EL (cell line): Measurements from ENCODE around the gene NMNAT2.
"Not testable (repeated sequence)": the region's sequence is repeated elsewhere in the genome, so short reads cannot be mapped to it uniquely, and the experiment has no call there.

Experiments used
- DNase-seq: peaks from one replicate; pipeline ENCODE4 v3.0.0-alpha.2; 2016

NMNAT2 gene

GRCh38 chr1:183416850-183417771 lies 1.1 kb downstream of the NMNAT2 start:
- peak; percentile 45 for DNase-seq

GRCh38 chr1:183414365-183414764 lies 3.8 kb downstream of the NMNAT2 start:
- no peak for DNase-seq

GRCh38 chr1:183411091-183411490 lies 7.1 kb downstream of the NMNAT2 start:
- no peak for DNase-seq

GRCh38 chr1:183407961-183408360 lies 10.2 kb downstream of the NMNAT2 start:
- no peak for DNase-seq

GRCh38 chr1:183407474-183407873 lies 10.7 kb downstream of the NMNAT2 start:
- no peak for DNase-seq

- no peak for DNase-seq
These were observed 13.7 kb downstream of the NMNAT2 start for GRCh38 chr1:183404476-183404875.

- no peak for DNase-seq
These were observed 14.7 kb downstream of the NMNAT2 start for GRCh38 chr1:183403498-183403897.

GRCh38 chr1:183401565-183401964 lies 16.6 kb downstream of the NMNAT2 start:
- not testable (repeated sequence) for DNase-seq

GRCh38 chr1:183394435-183394834 lies 23.7 kb downstream of the NMNAT2 start:
- DNase-seq: no peak

- no peak for DNase-seq
These were observed 26.3 kb downstream of the NMNAT2 start for GRCh38 chr1:183391863-183392262.

GRCh38 chr1:183390561-183390960 lies 27.6 kb downstream of the NMNAT2 start:
- no peak for DNase-seq

- no peak for DNase-seq
These were observed 29.4 kb downstream of the NMNAT2 start for GRCh38 chr1:183388735-183389134.

- DNase-seq: peak; percentile 34
These were observed 32.6 kb downstream of the NMNAT2 start for GRCh38 chr1:183385340-183386144.

- no peak for DNase-seq
These were observed 38.2 kb downstream of the NMNAT2 start for GRCh38 chr1:183379951-183380350.

- no peak for DNase-seq
These were observed 42.8 kb downstream of the NMNAT2 start for GRCh38 chr1:183375381-183375780.

GRCh38 chr1:183374825-183375224 lies 43.4 kb downstream of the NMNAT2 start:
- DNase-seq: no peak

- no peak for DNase-seq
These were observed 45.5 kb downstream of the NMNAT2 start for GRCh38 chr1:183372586-183373230.

- DNase-seq: no peak
These were observed 47.7 kb downstream of the NMNAT2 start for GRCh38 chr1:183370399-183371058.

GRCh38 chr1:183368213-183369108 lies 49.7 kb downstream of the NMNAT2 start:
- no peak for DNase-seq

- no peak for DNase-seq
These were observed 52.1 kb downstream of the NMNAT2 start for GRCh38 chr1:183366116-183366515.

GRCh38 chr1:183365676-183366075 lies 52.5 kb downstream of the NMNAT2 start:
- DNase-seq: no peak

- DNase-seq: no peak
These were observed 53.1 kb downstream of the NMNAT2 start for GRCh38 chr1:183365093-183365492.
